Esophagus muscularis mucosa (tissue), 4 donors: ENCODE data around the gene LOXL1.

ENCODE experiments used
- EP300 ChIP-seq: sonication (generic); formaldehyde crosslinking; IDR thresholded peaks from one replicate; pipeline ENCODE4 v1.6.1; 2017; ENCODE audit warnings: antibody characterized with exemption
- POLR2A ChIP-seq: fragments of 450-650 bp; IDR thresholded peaks from one replicate; pipeline ENCODE4 v1.6.1; 2017; ENCODE audit warnings: antibody characterized with exemption, moderate library complexity, mild to moderate bottlenecking, low read depth
- POLR2AphosphoS5 ChIP-seq, 2 donors: sonication (generic); formaldehyde crosslinking; IDR thresholded peaks; one replicate each; pipeline ENCODE4 v1.6.1; 2017; ENCODE audit warnings: antibody characterized with exemption in 2 of 2
- TF ChIP-seq, protein P1 (sequence below), 3 experiments: fragments of 200-600 bp in 2 of 3; fragments of 450-650 bp in 1 of 3; sonication (generic) in 2 of 3; IDR thresholded peaks; one replicate each; pipeline ENCODE4 v1.5.1; 2017 to 2019; ENCODE audit warnings: antibody characterized with exemption in 3 of 3, mild to moderate bottlenecking in 2 of 3, moderate library complexity in 1 of 3

DNA sequence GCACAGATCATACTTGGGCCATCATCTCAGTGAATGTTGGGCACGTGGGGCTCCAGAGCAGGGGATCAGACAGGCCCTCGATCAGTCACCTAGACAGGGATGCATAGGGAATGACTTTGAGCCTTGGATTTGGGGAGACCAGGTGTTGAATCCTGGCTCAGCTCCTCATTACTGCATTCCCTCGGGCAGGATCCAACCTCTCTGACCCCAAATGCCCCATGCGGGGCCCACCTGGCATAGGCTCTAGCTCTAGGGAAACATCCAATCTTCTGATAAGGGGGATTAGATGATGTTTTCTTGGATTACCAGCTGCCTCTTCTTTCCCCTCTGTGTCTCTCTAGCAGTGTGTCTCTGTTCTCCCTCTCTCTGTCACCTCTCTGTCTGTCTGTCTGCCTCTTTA lies 22.7 kb downstream of the LOXL1 start:
- TF ChIP-seq, protein P1, sequence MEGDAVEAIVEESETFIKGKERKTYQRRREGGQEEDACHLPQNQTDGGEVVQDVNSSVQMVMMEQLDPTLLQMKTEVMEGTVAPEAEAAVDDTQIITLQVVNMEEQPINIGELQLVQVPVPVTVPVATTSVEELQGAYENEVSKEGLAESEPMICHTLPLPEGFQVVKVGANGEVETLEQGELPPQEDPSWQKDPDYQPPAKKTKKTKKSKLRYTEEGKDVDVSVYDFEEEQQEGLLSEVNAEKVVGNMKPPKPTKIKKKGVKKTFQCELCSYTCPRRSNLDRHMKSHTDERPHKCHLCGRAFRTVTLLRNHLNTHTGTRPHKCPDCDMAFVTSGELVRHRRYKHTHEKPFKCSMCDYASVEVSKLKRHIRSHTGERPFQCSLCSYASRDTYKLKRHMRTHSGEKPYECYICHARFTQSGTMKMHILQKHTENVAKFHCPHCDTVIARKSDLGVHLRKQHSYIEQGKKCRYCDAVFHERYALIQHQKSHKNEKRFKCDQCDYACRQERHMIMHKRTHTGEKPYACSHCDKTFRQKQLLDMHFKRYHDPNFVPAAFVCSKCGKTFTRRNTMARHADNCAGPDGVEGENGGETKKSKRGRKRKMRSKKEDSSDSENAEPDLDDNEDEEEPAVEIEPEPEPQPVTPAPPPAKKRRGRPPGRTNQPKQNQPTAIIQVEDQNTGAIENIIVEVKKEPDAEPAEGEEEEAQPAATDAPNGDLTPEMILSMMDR (IDR thresholded peaks at IDR 0.05) = no peak
- TF ChIP-seq POLR2A (no peak), POLR2AphosphoS5 (IDR thresholded peaks at IDR 0.05) (no peak), EP300 (no peak)
